Transverse colon (tissue), 4 donors: ENCODE measurements around the gene SELENOO.

Experiments
- EP300 ChIP-seq: sonication (generic); formaldehyde crosslinking; IDR thresholded peaks from one replicate; pipeline ENCODE4 v1.6.1; 2017; ENCODE audit warnings: antibody characterized with exemption, low read depth
- POLR2A ChIP-seq: fragments of 450-650 bp; IDR thresholded peaks from one replicate; pipeline ENCODE4 v1.6.1; 2016; ENCODE audit warnings: antibody characterized with exemption, mild to moderate bottlenecking, moderate library complexity
- POLR2AphosphoS5 ChIP-seq, 3 donors: sonication (generic); formaldehyde crosslinking; IDR thresholded peaks; one replicate each; pipeline ENCODE4 v1.6.1; 2016; ENCODE audit warnings: antibody characterized with exemption in 3 of 3
- TF ChIP-seq, protein P1 (sequence below), 5 experiments: fragments of 200-600 bp in 3 of 5; fragments of 450-650 bp in 2 of 5; sonication (generic) in 3 of 5; IDR thresholded peaks; 1 replicate in 2 of 5; 2 replicates in 3 of 5; pipeline ENCODE4 v1.5.1; 2016 to 2017; ENCODE audit warnings: antibody characterized with exemption in 5 of 5, inconsistent platforms in 3 of 5, mild to moderate bottlenecking in 2 of 5, moderate library complexity in 1 of 5

DNA sequence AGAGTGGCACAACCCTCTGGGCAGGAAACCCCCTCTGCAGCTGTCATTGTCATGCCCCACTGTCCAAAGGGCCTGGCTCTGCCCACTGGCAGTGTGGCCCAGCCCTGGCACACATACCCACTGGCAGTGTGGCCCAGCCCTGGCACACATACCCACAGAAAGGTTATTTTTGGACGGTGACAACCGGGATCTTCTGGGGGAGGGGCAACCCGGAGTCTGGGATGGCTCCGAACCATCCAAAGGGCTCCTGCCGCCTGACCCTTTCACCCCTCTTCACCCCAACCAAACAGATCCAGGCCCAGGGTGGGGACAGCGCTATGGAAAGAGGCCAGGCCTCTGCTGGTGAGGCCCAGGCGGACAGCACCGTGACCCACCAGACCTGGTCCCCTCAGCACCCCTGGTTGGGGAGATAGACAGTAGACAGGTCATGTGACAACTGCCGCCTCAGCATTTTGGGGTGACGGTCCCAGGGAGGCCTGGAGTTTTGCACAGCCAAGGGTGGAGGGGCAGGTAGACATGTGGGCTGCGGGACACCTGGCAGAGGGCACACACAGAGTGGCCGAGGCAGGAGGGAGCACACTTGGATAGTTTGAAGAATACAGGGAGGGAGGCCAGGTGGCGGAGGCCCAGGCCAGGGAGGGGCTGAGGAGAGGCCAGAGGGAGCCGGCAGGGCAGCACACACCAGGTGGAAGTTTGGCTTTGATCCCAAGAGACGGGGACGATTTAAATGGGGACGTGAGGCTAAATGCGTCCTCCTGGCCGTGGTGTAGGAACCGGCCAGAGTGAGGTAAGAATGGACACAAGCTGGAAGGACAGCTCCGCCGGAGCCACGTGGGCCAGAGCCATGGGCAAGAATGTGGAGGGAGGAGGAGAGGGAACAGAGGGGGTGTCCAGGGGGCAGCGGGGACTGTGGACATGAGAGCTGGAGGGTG is 57.8 kb downstream of the SELENOO start:
- TF ChIP-seq, protein P1, sequence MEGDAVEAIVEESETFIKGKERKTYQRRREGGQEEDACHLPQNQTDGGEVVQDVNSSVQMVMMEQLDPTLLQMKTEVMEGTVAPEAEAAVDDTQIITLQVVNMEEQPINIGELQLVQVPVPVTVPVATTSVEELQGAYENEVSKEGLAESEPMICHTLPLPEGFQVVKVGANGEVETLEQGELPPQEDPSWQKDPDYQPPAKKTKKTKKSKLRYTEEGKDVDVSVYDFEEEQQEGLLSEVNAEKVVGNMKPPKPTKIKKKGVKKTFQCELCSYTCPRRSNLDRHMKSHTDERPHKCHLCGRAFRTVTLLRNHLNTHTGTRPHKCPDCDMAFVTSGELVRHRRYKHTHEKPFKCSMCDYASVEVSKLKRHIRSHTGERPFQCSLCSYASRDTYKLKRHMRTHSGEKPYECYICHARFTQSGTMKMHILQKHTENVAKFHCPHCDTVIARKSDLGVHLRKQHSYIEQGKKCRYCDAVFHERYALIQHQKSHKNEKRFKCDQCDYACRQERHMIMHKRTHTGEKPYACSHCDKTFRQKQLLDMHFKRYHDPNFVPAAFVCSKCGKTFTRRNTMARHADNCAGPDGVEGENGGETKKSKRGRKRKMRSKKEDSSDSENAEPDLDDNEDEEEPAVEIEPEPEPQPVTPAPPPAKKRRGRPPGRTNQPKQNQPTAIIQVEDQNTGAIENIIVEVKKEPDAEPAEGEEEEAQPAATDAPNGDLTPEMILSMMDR (IDR thresholded peaks at IDR 0.05), result no peak
- TF ChIP-seq POLR2A, result no peak
- TF ChIP-seq EP300, result no peak
- TF ChIP-seq POLR2AphosphoS5 (IDR thresholded peaks at IDR 0.05), result no peak
